Spleen (tissue), 11 donors: ENCODE data around the gene MT1HL1. TPM values are rescaled to one million over a fixed set of nuclear protein-coding genes. Genes with fewer than 3 reads are reported as not detected.

Experiments used
- DNase-seq: peaks from one replicate; pipeline ENCODE4 v3.0.0-alpha.2; 2020
- H3K27ac ChIP-seq, 8 donors: fragments of 200-600 bp; sonication (generic) in 7 of 8; 1 replicate in 4 of 8; 2 replicates in 4 of 8; pipeline versions ENCODE4 v1.5.0 to v1.8.0; 2016 to 2021; ENCODE audit warnings: inconsistent platforms in 4 of 8, mild to moderate bottlenecking in 4 of 8, moderate library complexity in 1 of 8
- H3K27me3 ChIP-seq, 7 donors: fragments of 200-600 bp; sonication (generic) in 6 of 7; replicated peaks in 1 of 7; 1 replicate in 4 of 7; 2 replicates in 3 of 7; pipeline versions ENCODE4 v1.5.0 to v1.8.0; 2016 to 2021; ENCODE audit warnings: inconsistent platforms in 3 of 7, mild to moderate bottlenecking in 1 of 7
- H3K36me3 ChIP-seq, 6 donors: fragments of 200-600 bp; sonication (generic) in 5 of 6; 1 replicate in 4 of 6; 2 replicates in 2 of 6; pipeline versions ENCODE4 v1.5.0 to v1.8.0; 2016 to 2021; ENCODE audit warnings: inconsistent platforms in 2 of 6
- H3K4me1 ChIP-seq, 6 donors: fragments of 200-600 bp; sonication (generic) in 5 of 6; 1 replicate in 3 of 6; 2 replicates in 3 of 6; pipeline versions ENCODE4 v1.5.0 to v1.8.0; 2016 to 2021; ENCODE audit warnings: inconsistent platforms in 3 of 6
- H3K4me3 ChIP-seq, 8 donors: fragments of 200-600 bp; sonication (generic) in 7 of 8; 1 replicate in 4 of 8; 2 replicates in 4 of 8; pipeline versions ENCODE4 v1.5.0 to v1.8.0; 2016 to 2021; ENCODE audit warnings: inconsistent platforms in 4 of 8, mild to moderate bottlenecking in 4 of 8, moderate library complexity in 2 of 8
- H3K9me3 ChIP-seq, 8 donors: fragments of 200-600 bp; sonication (generic) in 7 of 8; 1 replicate in 4 of 8; 2 replicates in 4 of 8; pipeline versions ENCODE4 v1.5.0 to v1.8.0; 2016 to 2021; ENCODE audit warnings: inconsistent platforms in 4 of 8
- CTCF ChIP-seq, 11 experiments: fragments of 200-600 bp in 7 of 11; fragments of 450-650 bp in 4 of 11; sonication (generic) in 4 of 11; IDR thresholded peaks in 8 of 11; conservative IDR thresholded peaks in 3 of 11; 1 replicate in 7 of 11; 2 replicates in 4 of 11; pipeline versions ENCODE4 v1.4.0 to v1.8.0; 2016 to 2021; ENCODE audit warnings: antibody characterized with exemption in 11 of 11, inconsistent platforms in 4 of 11, mild to moderate bottlenecking in 1 of 11
- POLR2A ChIP-seq, 3 donors: fragments of 450-650 bp; IDR thresholded peaks; one replicate each; pipeline ENCODE4 v1.5.1; 2017; ENCODE audit warnings: antibody characterized with exemption in 3 of 3, mild to moderate bottlenecking in 1 of 3
- POLR2AphosphoS5 ChIP-seq, 3 donors: sonication (generic); formaldehyde crosslinking; IDR thresholded peaks; one replicate each; pipeline ENCODE4 v1.5.1; 2017; ENCODE audit warnings: antibody characterized with exemption in 3 of 3
- WGBS, 5 donors: extraction: QIAGEN DNeasy Blood & Tissue Kit in 3 of 5; methylation state at CpG; one replicate each; pipeline versions ENCODE4 v1.1.5 to v1.1.7; 2013 to 2018; 5-methylcytosine and 5-hydroxymethylcytosine counted together
- intact Hi-C: fragments of 100-400 bp; cut with DNase I; formaldehyde crosslinking; loops from one replicate; pipeline ENCODE4 v1.15.0; 2023; ENCODE audit warnings: low total_unique reads
- polyA plus RNA-seq, 3 donors: library from polyadenylated mRNA; stranded (reverse); fragments of 200-250 nt; gene quantifications; one replicate each; pipeline ENCODE4 v1.2.1, GENCODE V29; 2013
- total RNA-seq, 7 donors: library from RNA; depleted of rRNA in 3 of 7; stranded (reverse); fragments of >200 nt in 3 of 7; fragmentation: NEBNext Ultra II Directional in 4 of 7; extraction: Animal tissue kit (Norgen Biotek cat#: 25700) in 4 of 7; gene quantifications; one replicate each; pipeline versions ENCODE4 v1.1.0 to v1.2.1, GENCODE V29; 2016 to 2021
- donor health status: healthy with polysubstance abuse.
- donor health status: DM: no; HTN: no; CAD: no; lungs with moderate emphysema.
- donor health status: DM: no; HTN: no; CAD: no.
- donor health status: Bipolar disorder and iron deficiency.
- donor health status: healthy.
- donor health status: DM: no; HTN: no; CAD: no.
- donor health status: DM: yes; HTN: yes; CAD: no.

MT1HL1 gene
- total and polyA plus RNA-seq, 10 donors: not detected

- DNase-seq: no peak
- no peak for TF ChIP-seq CTCF (IDR thresholded peaks at IDR 0.05 in 8 of 11, conservative IDR thresholded peaks at IDR 0.05 in 3 of 11)
- TF ChIP-seq POLR2A (IDR thresholded peaks at IDR 0.05): no peak
- no peak for TF ChIP-seq POLR2AphosphoS5 (IDR thresholded peaks at IDR 0.05)
- intact Hi-C loops: no loop called here
- Histone ChIP-seq H3K9me3 (no peaks in the 10 kb centered on the region), H3K4me1 (no peaks in the 10 kb centered on the region), H3K27me3 (no peaks in the 10 kb centered on the region), H3K36me3 (no peaks in the 10 kb centered on the region), H3K27ac (no peak overlapping the region), H3K4me3 (no peak overlapping the region)
- 61 to 76% (median 69%) methylated on average over 14 of the region's 14 CpGs for WGBS, 5 donors
Measured at GRCh38 chr1:237007147-237007881, 3.1 kb upstream of the MT1HL1 start.

- DNase-seq: no peak
- WGBS, 5 donors: 66 to 82% (median 75%) methylated on average over 4 of the region's 4 CpGs
- Histone ChIP-seq H3K27ac (no peak overlapping the region), H3K27me3 (no peaks in the 10 kb centered on the region), H3K36me3 (no peaks in the 10 kb centered on the region), H3K4me1 (no peaks in the 10 kb centered on the region), H3K4me3 (no peak overlapping the region), H3K9me3 (no peaks in the 10 kb centered on the region)
- TF ChIP-seq POLR2A (IDR thresholded peaks at IDR 0.05) (no peak), POLR2AphosphoS5 (IDR thresholded peaks at IDR 0.05) (no peak), CTCF (IDR thresholded peaks at IDR 0.05 in 8 of 11, conservative IDR thresholded peaks at IDR 0.05 in 3 of 11) (no peak)
- intact Hi-C loops: no loop called here
Measured at GRCh38 chr1:237005674-237006073, 1.4 kb upstream of the MT1HL1 start.

GRCh38 chr1:237003516-237003915 lies 725 bp downstream of the MT1HL1 start:
- H3K27me3 ChIP-seq: no peaks in the 10 kb centered on the region
- TF ChIP-seq CTCF (IDR thresholded peaks at IDR 0.05 in 8 of 11, conservative IDR thresholded peaks at IDR 0.05 in 3 of 11) (no peak), POLR2A (IDR thresholded peaks at IDR 0.05) (no peak), POLR2AphosphoS5 (IDR thresholded peaks at IDR 0.05) (no peak)
- no peak overlapping the region for H3K4me3 ChIP-seq
- intact Hi-C loops: no loop called here
- H3K9me3 ChIP-seq: no peaks in the 10 kb centered on the region
- H3K4me1 ChIP-seq: no peaks in the 10 kb centered on the region
- WGBS, 5 donors: 74 to 86% (median 79%) methylated on average over 8 of the region's 8 CpGs
- no peaks in the 10 kb centered on the region for H3K36me3 ChIP-seq
- no peak overlapping the region for H3K27ac ChIP-seq
- DNase-seq: no peak

- Histone ChIP-seq H3K9me3 (no peaks in the 10 kb centered on the region), H3K27ac (no peak overlapping the region), H3K36me3 (no peaks in the 10 kb centered on the region), H3K4me3 (no peak overlapping the region), H3K4me1 (no peaks in the 10 kb centered on the region), H3K27me3 (peaks cover 0 to 3% (median 0%) of the 10 kb centered on the region in 7 donors)
- TF ChIP-seq CTCF (IDR thresholded peaks at IDR 0.05 in 8 of 11, conservative IDR thresholded peaks at IDR 0.05 in 3 of 11) (no peak), POLR2A (IDR thresholded peaks at IDR 0.05) (no peak), POLR2AphosphoS5 (IDR thresholded peaks at IDR 0.05) (no peak)
- WGBS, 5 donors: 85 to 91% (median 88%) methylated on average over 4 of the region's 4 CpGs
- intact Hi-C loops: no loop called here
- DNase-seq: no peak
Measured at GRCh38 chr1:237000191-237000590, 4.0 kb downstream of the MT1HL1 start.
